ENCODE data around the gene KYNU.

GRCh38 chr2:142915502-142915901, 38.0 kb downstream of the KYNU start:
- no peak for TF ChIP-seq POLR2AphosphoS5 (IDR thresholded peaks at IDR 0.05; ENCODE audit: low read length)
- TF ChIP-seq TAF1 (IDR thresholded peaks at IDR 0.05; ENCODE audit: borderline replicate concordance, low read depth, low read length): no peak
- no peak for TF ChIP-seq POLR2A (IDR thresholded peaks at IDR 0.05; ENCODE audit: low read depth, low read length)
- TF ChIP-seq, protein P1, sequence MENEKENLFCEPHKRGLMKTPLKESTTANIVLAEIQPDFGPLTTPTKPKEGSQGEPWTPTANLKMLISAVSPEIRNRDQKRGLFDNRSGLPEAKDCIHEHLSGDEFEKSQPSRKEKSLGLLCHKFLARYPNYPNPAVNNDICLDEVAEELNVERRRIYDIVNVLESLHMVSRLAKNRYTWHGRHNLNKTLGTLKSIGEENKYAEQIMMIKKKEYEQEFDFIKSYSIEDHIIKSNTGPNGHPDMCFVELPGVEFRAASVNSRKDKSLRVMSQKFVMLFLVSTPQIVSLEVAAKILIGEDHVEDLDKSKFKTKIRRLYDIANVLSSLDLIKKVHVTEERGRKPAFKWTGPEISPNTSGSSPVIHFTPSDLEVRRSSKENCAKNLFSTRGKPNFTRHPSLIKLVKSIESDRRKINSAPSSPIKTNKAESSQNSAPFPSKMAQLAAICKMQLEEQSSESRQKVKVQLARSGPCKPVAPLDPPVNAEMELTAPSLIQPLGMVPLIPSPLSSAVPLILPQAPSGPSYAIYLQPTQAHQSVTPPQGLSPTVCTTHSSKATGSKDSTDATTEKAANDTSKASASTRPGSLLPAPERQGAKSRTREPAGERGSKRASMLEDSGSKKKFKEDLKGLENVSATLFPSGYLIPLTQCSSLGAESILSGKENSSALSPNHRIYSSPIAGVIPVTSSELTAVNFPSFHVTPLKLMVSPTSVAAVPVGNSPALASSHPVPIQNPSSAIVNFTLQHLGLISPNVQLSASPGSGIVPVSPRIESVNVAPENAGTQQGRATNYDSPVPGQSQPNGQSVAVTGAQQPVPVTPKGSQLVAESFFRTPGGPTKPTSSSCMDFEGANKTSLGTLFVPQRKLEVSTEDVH (IDR thresholded peaks at IDR 0.05; ENCODE audit: low read depth, partially characterized antibody): no peak
